Heart right ventricle (tissue), 16 donors: ENCODE measurements around the gene TMEM200A. TPM values are rescaled to one million over a fixed set of nuclear protein-coding genes. Genes with fewer than 3 reads are reported as not detected.

ENCODE experiments used
- ATAC-seq, 8 donors: fragments of 200-7000 bp; cut with Tn5 transposase; one replicate each; pipeline ENCODE4 v1.9.1; 2020; ENCODE audit warnings: mild to moderate bottlenecking in 8 of 8, moderate library complexity in 8 of 8, moderate number of reproducible peaks in 1 of 8
- DNase-seq, 2 donors: peaks; one replicate each; pipeline ENCODE4 v3.0.0-alpha.2; 2020
- H3K27ac ChIP-seq, 10 donors: fragments of 200-600 bp; sonication (generic) in 2 of 10; one replicate each; pipeline versions ENCODE4 v1.5.0 to v1.8.0; 2020 to 2022; ENCODE audit warnings: mild to moderate bottlenecking in 3 of 10
- H3K27me3 ChIP-seq, 7 donors: fragments of 200-600 bp; one replicate each; pipeline ENCODE4 v1.8.0; 2021 to 2022; ENCODE audit warnings: mild to moderate bottlenecking in 2 of 7
- H3K36me3 ChIP-seq, 9 donors: fragments of 200-600 bp; sonication (generic) in 1 of 9; one replicate each; pipeline versions ENCODE4 v1.5.0 to v1.8.0; 2020 to 2022; ENCODE audit warnings: mild to moderate bottlenecking in 2 of 9
- H3K4me1 ChIP-seq, 9 donors: fragments of 200-600 bp; sonication (generic) in 1 of 9; one replicate each; pipeline versions ENCODE4 v1.5.0 to v1.8.0; 2020 to 2022; ENCODE audit warnings: mild to moderate bottlenecking in 4 of 9
- H3K4me3 ChIP-seq, 10 donors: fragments of 200-600 bp; sonication (generic) in 2 of 10; one replicate each; pipeline versions ENCODE4 v1.5.0 to v1.8.0; 2020 to 2022; ENCODE audit warnings: mild to moderate bottlenecking in 7 of 10, moderate library complexity in 2 of 10
- H3K9me3 ChIP-seq, 11 donors: fragments of 200-600 bp in 10 of 11; sonication (generic) in 2 of 11; one replicate each; pipeline versions ENCODE4 v1.5.0 to v1.8.0; 2013 to 2022; ENCODE audit warnings: mild to moderate bottlenecking in 2 of 11, control low read depth in 1 of 11, moderate library complexity in 1 of 11
- WGBS, 2 donors: extraction: QIAGEN DNeasy Blood & Tissue Kit; methylation state at CpG; one replicate each; pipeline ENCODE4 v1.1.7; 2013; ENCODE audit warnings: inconsistent platforms in 1 of 2; 5-methylcytosine and 5-hydroxymethylcytosine counted together
- intact Hi-C, 10 donors: fragments of 100-400 bp; cut with DNase I; formaldehyde crosslinking; loops; one replicate each; pipeline versions ENCODE4 v1.11.1 to v1.14.2; 2022
- polyA plus RNA-seq, 2 donors: library from polyadenylated mRNA; stranded (reverse); fragments of 200-250 nt; gene quantifications; one replicate each; pipeline ENCODE4 v1.2.3, GENCODE V29; 2013
- total RNA-seq, 10 donors: library from RNA; stranded (reverse); fragmentation: NEBNext Ultra II Directional in 3 of 10; extraction: Animal tissue kit (Norgen Biotek cat#: 25700) in 3 of 10; gene quantifications; one replicate each; pipeline versions ENCODE4 v1.2.1 to v1.2.4, GENCODE V29; 2021 to 2023
- TF ChIP-seq, protein P1 (sequence below), 9 donors: fragments of 200-600 bp; sonication (generic) in 2 of 9; IDR thresholded peaks; one replicate each; pipeline versions ENCODE4 v1.5.0 to v1.8.0; 2021 to 2022; ENCODE audit warnings: antibody characterized with exemption in 9 of 9, mild to moderate bottlenecking in 5 of 9, moderate library complexity in 1 of 9
- donor health status: Arrhythmogenic right ventricular cardiomyopathy.
- donor health status: ischemic (EF 13 %, LVEDD 7.1; RV severe dilation, severe dysfunction).
- donor health status: healthy with polysubstance abuse.
- donor health status: DM: no; HTN: yes; CAD: no.
- donor health status: DM: no; HTN: no; CAD: no.
- donor health status: ischemic (EF 25% LVEDD 6.9; RV normal size, moderate dysfunction).
- donor health status: ischemic (EF 25% LVEDD 5.7; RV mildly dilated, moderate dysfunction).
- donor health status: healthy.
- donor health status: DM: yes; HTN: yes; CAD: no.
- donor health status: Ischemic cardiomyopathy.
- donor health status: ischemic (EF 35%, LVEDD 5.7; RV mildly dilated, moderate dysfunction).
- donor health status: nonischemic (EF 11% LVEDD 7.7; RV severe dilation, severe dysfunction).
- donor health status: DM: yes; HTN: yes; CAD: no.
- donor health status: PGD.
- donor health status: ischemic (EF 29% LVEDD 5.4; RV normal size, mild dysfunction).
- donor health status: nonischemic (EF 23%, LVEDD 6.1; RV moderate dilation, normal function).

The TMEM200A gene
- total and polyA plus RNA-seq, 12 donors: 0.07 to 0.39 (median 0.18) TPM; not detected in 4

DNA sequence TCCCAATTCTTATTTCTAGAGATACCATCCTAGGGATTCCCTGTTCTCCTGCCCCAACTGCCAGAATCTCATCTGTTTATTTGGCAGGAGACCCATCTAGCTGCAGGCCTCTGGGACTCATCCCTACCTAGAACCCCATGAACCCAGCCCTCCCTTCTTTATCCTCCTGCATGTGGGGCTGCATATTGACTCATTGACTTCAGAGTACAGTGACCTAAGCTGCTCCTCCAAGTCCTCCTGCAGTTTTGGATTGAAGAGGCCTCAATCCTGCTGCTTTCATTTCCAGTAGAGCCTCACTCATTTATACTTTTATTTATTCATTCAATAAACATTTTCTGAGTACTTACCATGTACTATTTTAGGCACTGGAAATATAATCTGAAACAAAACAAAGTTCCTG, 11.6 kb downstream of the TMEM200A start:
- Histone ChIP-seq H3K36me3 (no peaks in the 10 kb centered on the region), H3K4me3 (no peak overlapping the region), H3K9me3 (no peaks in the 10 kb centered on the region), H3K4me1 (peaks cover 0 to 4% (median 0%) of the 10 kb centered on the region in 9 donors), H3K27me3 (no peaks in the 10 kb centered on the region), H3K27ac (no peak overlapping the region)
- DNase-seq (no peak), ATAC-seq (no peak)
- intact Hi-C loops: no loop called here
- TF ChIP-seq, protein P1, sequence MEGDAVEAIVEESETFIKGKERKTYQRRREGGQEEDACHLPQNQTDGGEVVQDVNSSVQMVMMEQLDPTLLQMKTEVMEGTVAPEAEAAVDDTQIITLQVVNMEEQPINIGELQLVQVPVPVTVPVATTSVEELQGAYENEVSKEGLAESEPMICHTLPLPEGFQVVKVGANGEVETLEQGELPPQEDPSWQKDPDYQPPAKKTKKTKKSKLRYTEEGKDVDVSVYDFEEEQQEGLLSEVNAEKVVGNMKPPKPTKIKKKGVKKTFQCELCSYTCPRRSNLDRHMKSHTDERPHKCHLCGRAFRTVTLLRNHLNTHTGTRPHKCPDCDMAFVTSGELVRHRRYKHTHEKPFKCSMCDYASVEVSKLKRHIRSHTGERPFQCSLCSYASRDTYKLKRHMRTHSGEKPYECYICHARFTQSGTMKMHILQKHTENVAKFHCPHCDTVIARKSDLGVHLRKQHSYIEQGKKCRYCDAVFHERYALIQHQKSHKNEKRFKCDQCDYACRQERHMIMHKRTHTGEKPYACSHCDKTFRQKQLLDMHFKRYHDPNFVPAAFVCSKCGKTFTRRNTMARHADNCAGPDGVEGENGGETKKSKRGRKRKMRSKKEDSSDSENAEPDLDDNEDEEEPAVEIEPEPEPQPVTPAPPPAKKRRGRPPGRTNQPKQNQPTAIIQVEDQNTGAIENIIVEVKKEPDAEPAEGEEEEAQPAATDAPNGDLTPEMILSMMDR (IDR thresholded peaks at IDR 0.05): no peak

DNA sequence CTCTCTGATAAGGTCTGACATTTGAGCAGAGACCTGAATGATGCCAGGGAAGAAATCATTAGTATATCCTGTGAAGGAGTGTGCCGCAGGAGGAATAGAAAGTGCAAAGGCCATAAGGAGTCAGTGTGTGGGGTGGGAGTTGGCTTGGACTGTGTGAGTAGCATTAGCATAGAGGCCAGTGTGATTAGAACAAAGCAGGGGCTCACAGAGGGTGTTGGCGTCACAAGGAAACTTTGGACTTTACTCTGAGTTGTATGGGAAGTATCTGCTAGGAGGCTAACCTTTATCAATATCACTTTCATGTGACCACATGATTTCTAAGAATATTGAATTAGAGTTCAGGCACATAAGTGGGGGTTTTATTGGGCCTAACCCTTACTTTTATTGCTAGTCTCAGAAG, 12.1 kb downstream of the TMEM200A start:
- Histone ChIP-seq H3K27me3 (no peaks in the 10 kb centered on the region), H3K27ac (no peak overlapping the region), H3K9me3 (no peaks in the 10 kb centered on the region), H3K4me3 (no peak overlapping the region), H3K4me1 (peaks cover 0 to 4% (median 0%) of the 10 kb centered on the region in 9 donors), H3K36me3 (no peaks in the 10 kb centered on the region)
- 85 to 86% methylated on average over 2 of the region's 2 CpGs for WGBS, 2 donors
- TF ChIP-seq, protein P1 (IDR thresholded peaks at IDR 0.05): no peak
- DNase-seq: no peak
- intact Hi-C loops: no loop called here
- no peak for ATAC-seq

GRCh38 chr6:130379223-130379622, 13.4 kb downstream of the TMEM200A start:
- Histone ChIP-seq H3K27ac (no peak overlapping the region), H3K4me1 (peaks cover 0 to 4% (median 0%) of the 10 kb centered on the region in 9 donors), H3K9me3 (no peaks in the 10 kb centered on the region), H3K4me3 (no peak overlapping the region), H3K27me3 (no peaks in the 10 kb centered on the region), H3K36me3 (no peaks in the 10 kb centered on the region)
- DNase-seq: no peak
- WGBS, 2 donors: 84 to 88% methylated on average over 3 of the region's 3 CpGs
- no peak for ATAC-seq
- TF ChIP-seq, protein P1 (IDR thresholded peaks at IDR 0.05): no peak
- intact Hi-C loops: no loop called here

GRCh38 chr6:130381012-130381411, 15.2 kb downstream of the TMEM200A start:
- no peaks in the 10 kb centered on the region for H3K9me3 ChIP-seq
- H3K36me3 ChIP-seq: no peaks in the 10 kb centered on the region
- ATAC-seq (no peak), DNase-seq (no peak)
- peaks cover 0 to 4% (median 0%) of the 10 kb centered on the region in 9 donors for H3K4me1 ChIP-seq
- intact Hi-C loops: no loop called here
- TF ChIP-seq, protein P1 (IDR thresholded peaks at IDR 0.05): no peak
- no peak overlapping the region for H3K27ac ChIP-seq
- H3K4me3 ChIP-seq: no peak overlapping the region
- no peaks in the 10 kb centered on the region for H3K27me3 ChIP-seq
